Kidney (tissue), 14 donors: Measurements from ENCODE around the gene SPATA6. TPM values are rescaled to one million over a fixed set of nuclear protein-coding genes. Genes with fewer than 3 reads are reported as not detected.
"Not testable (repeated sequence)": the region's sequence is repeated elsewhere in the genome, so short reads cannot be mapped to it uniquely, and the experiment has no call there.

Source experiments
- DNase-seq, 5 donors: peaks; one replicate each; pipeline ENCODE4 v3.0.0-alpha.2; 2013 to 2020
- FAIRE-seq: peaks from 2 replicates; lab custom pipeline; 2012; peaks lifted over from hg19 to GRCh38; lab: Jason Lieb, UNC
- H3K27ac ChIP-seq, 2 donors: one replicate each; pipeline ENCODE4 v1.7.0; 2013; ENCODE audit warnings: low read depth in 2 of 2, low read length in 2 of 2, inconsistent platforms in 1 of 2
- H3K27me3 ChIP-seq: one replicate; pipeline ENCODE4 v1.7.1; 2013; ENCODE audit warnings: low read length, inconsistent platforms; ENCODE audit not compliant: control insufficient read depth, insufficient read depth
- H3K36me3 ChIP-seq, 3 donors: one replicate each; pipeline versions ENCODE4 v1.7.0 to v1.7.1; 2013; ENCODE audit warnings: low read length in 3 of 3, control low read depth in 1 of 3, inconsistent platforms in 1 of 3; ENCODE audit not compliant: insufficient read depth in 3 of 3, control insufficient read depth in 2 of 3
- H3K4me1 ChIP-seq, 3 donors: one replicate each; pipeline versions ENCODE4 v1.7.0 to v1.7.1; 2013; ENCODE audit warnings: low read length in 3 of 3, inconsistent platforms in 1 of 3, low read depth in 1 of 3; ENCODE audit not compliant: control insufficient read depth in 2 of 3, insufficient read depth in 2 of 3
- H3K4me3 ChIP-seq, 3 donors: one replicate each; pipeline versions ENCODE4 v1.7.0 to v1.8.1; 2013; ENCODE audit warnings: low read length in 3 of 3, control low read depth in 1 of 3, inconsistent platforms in 1 of 3
- H3K9ac ChIP-seq, 3 donors: one replicate each; pipeline versions ENCODE4 v1.7.0 to v1.7.1; 2013; ENCODE audit warnings: low read length in 3 of 3, control low read depth in 1 of 3, inconsistent platforms in 1 of 3
- H3K9me3 ChIP-seq, 3 donors: one replicate each; pipeline versions ENCODE4 v1.7.0 to v1.7.1; 2013; ENCODE audit warnings: low read length in 3 of 3, control low read depth in 1 of 3, inconsistent platforms in 1 of 3; ENCODE audit not compliant: control insufficient read depth in 2 of 3, insufficient read depth in 1 of 3
- CTCF ChIP-seq: IDR thresholded peaks from 3 replicates; pipeline ENCODE4 v1.5.1; 2012; ENCODE audit warnings: mild to moderate bottlenecking, moderate library complexity, borderline replicate concordance; ENCODE audit not compliant: insufficient read depth; ENCODE audit errors: extremely low read depth
- intact Hi-C: fragments of 100-400 bp; cut with DNase I; formaldehyde crosslinking; loops from one replicate; pipeline ENCODE4 v1.11.1; 2022
- polyA plus RNA-seq: library from polyadenylated mRNA; stranded (reverse); fragments of 350-450 nt; fragmentation: Illumina TruSeq; extraction: RNeasy Lipid Tissue Mini Kit (QIAGEN cat#74804); gene quantifications from one replicate; pipeline ENCODE4 v1.2.3, GENCODE V29; 2014; ENCODE audit warnings: low read depth, low replicate concordance; ENCODE audit not compliant: insufficient read depth
- total RNA-seq: library from RNA; stranded (reverse); fragmentation: NEBNext Ultra II Directional; extraction: Animal tissue kit (Norgen Biotek cat#: 25700); gene quantifications from one replicate; pipeline ENCODE4 v1.2.1, GENCODE V29; 2021
- donor health status: control.
- donor health status: control.
- donor health status: control.
- donor health status: control.
- donor health status: control.
- donor health status: DM: yes; HTN: yes; CAD: no.
- donor health status: Normal renal cell carcinoma (clear cell type).

Gene SPATA6
- total and polyA plus RNA-seq, 2 donors from 2014 or later, result 5.6 to 32.5 TPM

DNA sequence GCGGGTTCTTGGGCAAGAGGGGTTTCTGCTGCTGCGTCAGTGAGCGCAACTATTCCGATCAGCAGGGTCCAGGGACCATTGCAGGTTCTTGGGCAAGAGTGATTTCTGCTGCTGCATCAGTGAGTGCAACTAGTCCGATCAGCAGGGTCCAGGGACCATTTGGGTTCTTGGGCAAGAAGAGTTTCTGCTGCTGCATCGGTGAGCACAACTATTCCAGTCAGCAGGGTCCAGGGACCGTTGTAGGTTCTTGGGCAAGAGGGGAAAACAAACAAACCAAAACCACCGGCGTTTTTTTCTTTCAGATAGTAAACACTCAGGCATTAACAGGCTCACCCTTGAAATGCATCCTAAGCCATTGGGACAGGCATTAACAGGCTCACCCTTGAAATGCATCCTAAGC lies 32.6 kb downstream of the SPATA6 start:
- no peak for FAIRE-seq
- intact Hi-C loops, result no loop called here

DNA sequence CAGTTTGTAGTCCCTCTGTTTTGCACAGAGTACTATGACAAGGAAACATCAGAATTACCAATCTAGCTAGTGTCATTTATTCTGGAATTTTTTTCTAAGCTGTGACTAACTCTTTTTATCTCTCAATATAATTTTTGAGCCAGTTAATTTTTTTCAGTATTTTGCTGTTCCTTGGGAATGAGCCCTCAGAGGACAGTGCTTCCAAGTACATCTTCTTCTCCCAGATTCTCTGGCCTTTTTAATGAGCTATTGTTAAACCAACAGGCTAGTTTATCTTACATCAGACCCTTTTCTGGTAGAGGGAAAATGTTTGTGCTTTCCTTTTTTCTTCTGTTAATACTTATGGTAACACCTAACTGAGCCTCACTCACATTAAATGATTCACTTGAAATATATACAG lies 34.6 kb downstream of the SPATA6 start:
- H3K4me1 ChIP-seq, H3K9me3 ChIP-seq, intact Hi-C loops, H3K27me3 ChIP-seq, H3K4me3 ChIP-seq, H3K9ac ChIP-seq, FAIRE-seq, H3K27ac ChIP-seq, DNase-seq, H3K36me3 ChIP-seq: not testable (repeated sequence)

More for the DNA sequence above, 32.6 kb downstream of the SPATA6 start:
- H3K36me3 ChIP-seq, result no peaks in the 10 kb centered on the region
- no peaks in the 10 kb centered on the region for H3K27me3 ChIP-seq
- H3K4me3 ChIP-seq, result no peak overlapping the region
- H3K4me1 ChIP-seq, result no peaks in the 10 kb centered on the region
- no peak for TF ChIP-seq CTCF
- no peaks in the 10 kb centered on the region for H3K9me3 ChIP-seq
- DNase-seq, result no peak
- H3K27ac ChIP-seq, result no peak overlapping the region
- no peak overlapping the region for H3K9ac ChIP-seq

DNA sequence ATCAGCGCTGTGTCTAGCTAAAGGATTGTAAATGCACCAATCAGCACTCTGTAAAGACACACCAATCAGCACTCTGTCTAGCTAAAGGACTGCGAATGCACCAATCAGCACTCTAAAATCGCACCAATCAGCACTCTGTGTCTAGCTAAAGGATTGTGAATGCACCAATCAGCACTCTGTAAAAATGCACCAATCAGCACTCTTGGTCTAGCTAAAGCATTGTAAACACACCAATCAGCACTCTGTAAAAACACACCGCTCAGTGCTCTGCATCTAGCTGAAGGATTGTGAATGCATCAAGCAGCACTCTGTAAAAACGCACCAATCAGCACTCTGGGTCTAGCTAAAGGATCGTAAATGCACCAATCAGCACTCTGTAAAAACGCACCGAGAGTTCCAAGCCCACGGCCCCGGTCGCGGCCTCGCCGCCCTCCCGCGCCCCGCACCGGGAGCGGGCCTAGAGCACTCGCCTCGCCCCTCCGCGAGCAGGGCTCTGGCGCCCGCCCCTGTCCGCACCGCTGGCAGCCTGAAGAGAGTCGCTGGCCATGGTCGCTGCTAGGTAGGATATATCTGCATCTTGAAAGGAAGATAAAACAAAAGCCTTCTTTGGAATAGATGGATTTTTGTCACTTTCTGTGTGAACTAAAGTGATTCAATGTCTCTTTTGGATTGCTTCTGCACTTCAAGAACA lies 36.5 kb downstream of the SPATA6 start:
- H3K9ac ChIP-seq, H3K36me3 ChIP-seq, DNase-seq, H3K4me1 ChIP-seq, H3K27ac ChIP-seq, FAIRE-seq, intact Hi-C loops, H3K9me3 ChIP-seq, H3K27me3 ChIP-seq, H3K4me3 ChIP-seq: not testable (repeated sequence)

GRCh38 chr1:48430832-48431231 lies 41.2 kb downstream of the SPATA6 start:
- Histone ChIP-seq H3K27me3 (no peaks in the 10 kb centered on the region), H3K9me3 (no peaks in the 10 kb centered on the region), H3K9ac (no peak overlapping the region), H3K4me3 (no peak overlapping the region), H3K36me3 (no peaks in the 10 kb centered on the region), H3K4me1 (no peaks in the 10 kb centered on the region), H3K27ac (no peak overlapping the region)
- intact Hi-C loops, result no loop called here
- TF ChIP-seq CTCF, result no peak
- DNase-seq (no peak), FAIRE-seq (no peak)
